ENCODE data around the gene PRDM9. TPM values are rescaled to one million over a fixed set of nuclear protein-coding genes. Genes with fewer than 3 reads are reported as not detected.
"Not testable (repeated sequence)": the region's sequence is repeated elsewhere in the genome, so short reads cannot be mapped to it uniquely, and the experiment has no call there.

PRDM9 gene
- total and polyA plus RNA-seq, 9 donors, result not detected

GRCh38 chr5:23476580-23476979 is 30.8 kb upstream of the PRDM9 start:
- no peak for TF ChIP-seq EP300 (IDR thresholded peaks at IDR 0.05)
- TF ChIP-seq POLR2A (IDR thresholded peaks at IDR 0.05), result no peak
- no peak for TF ChIP-seq CTCF (IDR thresholded peaks at IDR 0.05)
- Histone ChIP-seq H3K4me1 (ENCODE audit: insufficient read depth) (no peaks in the 10 kb centered on the region), H3K27me3 (no peaks in the 10 kb centered on the region), H3K27ac (no peak overlapping the region), H3K9me3 (no peaks in the 10 kb centered on the region), H3K4me3 (no peak overlapping the region), H3K36me3 (no peaks in the 10 kb centered on the region)
- intact Hi-C loops (cut with DNase I), result no loop called here
- 61 to 80% (median 61%) methylated on average over 1 of the region's 1 CpG for WGBS, 3 donors
- no peak for DNase-seq

- no peaks in the 10 kb centered on the region for H3K4me1 ChIP-seq (ENCODE audit: insufficient read depth)
These were observed 24.8 kb upstream of the PRDM9 start for GRCh38 chr5:23482642-23483041.

GRCh38 chr5:23483090-23483489 is 24.3 kb upstream of the PRDM9 start:
- H3K9me3 ChIP-seq, result no peaks in the 10 kb centered on the region
- no peaks in the 10 kb centered on the region for H3K4me1 ChIP-seq (ENCODE audit: insufficient read depth)
- TF ChIP-seq POLR2A (IDR thresholded peaks at IDR 0.05), result no peak
- no peak for TF ChIP-seq CTCF (IDR thresholded peaks at IDR 0.05)
- TF ChIP-seq EP300 (IDR thresholded peaks at IDR 0.05), result no peak
- no peak overlapping the region for H3K4me3 ChIP-seq
- no peaks in the 10 kb centered on the region for H3K36me3 ChIP-seq
- H3K27ac ChIP-seq, result no peak overlapping the region
- intact Hi-C loops (cut with DNase I), result no loop called here
- DNase-seq, result no peak
- 92 to 97% (median 95%) methylated on average over 2 of the region's 2 CpGs for WGBS, 3 donors
- H3K27me3 ChIP-seq, result no peaks in the 10 kb centered on the region

More at GRCh38 chr5:23482642-23483041, 24.8 kb upstream of the PRDM9 start:
- intact Hi-C loops (cut with DNase I), result no loop called here
- no peaks in the 10 kb centered on the region for H3K9me3 ChIP-seq
- no peak for TF ChIP-seq EP300 (IDR thresholded peaks at IDR 0.05)
- no peak for TF ChIP-seq POLR2A (IDR thresholded peaks at IDR 0.05)
- TF ChIP-seq CTCF (IDR thresholded peaks at IDR 0.05), result no peak
- no peaks in the 10 kb centered on the region for H3K36me3 ChIP-seq
- no peak for DNase-seq
- WGBS, 3 donors, result 72 to 84% (median 83%) methylated on average over 2 of the region's 2 CpGs
- no peak overlapping the region for H3K4me3 ChIP-seq
- H3K27ac ChIP-seq, result no peak overlapping the region
- H3K27me3 ChIP-seq, result no peaks in the 10 kb centered on the region

GRCh38 chr5:23484096-23484495 is 23.3 kb upstream of the PRDM9 start:
- no peaks in the 10 kb centered on the region for H3K9me3 ChIP-seq
- no peaks in the 10 kb centered on the region for H3K36me3 ChIP-seq
- WGBS, 3 donors, result 72 to 75% (median 75%) methylated on average over 5 of the region's 5 CpGs
- TF ChIP-seq CTCF (IDR thresholded peaks at IDR 0.05), result no peak
- no peak for TF ChIP-seq POLR2A (IDR thresholded peaks at IDR 0.05)
- TF ChIP-seq EP300 (IDR thresholded peaks at IDR 0.05), result no peak
- no peak for DNase-seq
- no peak overlapping the region for H3K27ac ChIP-seq
- H3K27me3 ChIP-seq, result no peaks in the 10 kb centered on the region
- no peak overlapping the region for H3K4me3 ChIP-seq
- no peaks in the 10 kb centered on the region for H3K4me1 ChIP-seq (ENCODE audit: insufficient read depth)
- intact Hi-C loops (cut with DNase I), result no loop called here

GRCh38 chr5:23486227-23486626 is 21.2 kb upstream of the PRDM9 start:
- H3K36me3 ChIP-seq; H3K4me3 ChIP-seq; H3K27ac ChIP-seq; intact Hi-C loops (cut with DNase I); DNase-seq; H3K4me1 ChIP-seq (ENCODE audit: insufficient read depth); H3K9me3 ChIP-seq; H3K27me3 ChIP-seq: not testable (repeated sequence)
- 81 to 90% (median 83%) methylated on average over 2 of the region's 2 CpGs for WGBS, 3 donors

Measured in ovary (tissue), 9 donors.